ENCODE results near the gene INAFM1.

The INAFM1 gene

GRCh38 chr19:47267350-47267759 is 7.3 kb upstream of the INAFM1 start:
- TF ChIP-seq RAD21 (IDR thresholded peaks at IDR 0.05; ENCODE audit: low read depth) (no peak), CEBPB (IDR thresholded peaks at IDR 0.05) (no peak), FOXM1 (IDR thresholded peaks at IDR 0.05; ENCODE audit: borderline replicate concordance, low read depth) (no peak), EP300 (IDR thresholded peaks at IDR 0.05; ENCODE audit: borderline replicate concordance) (no peak), NFIC (IDR thresholded peaks at IDR 0.05) (no peak), REST (IDR thresholded peaks at IDR 0.05; ENCODE audit: low read depth) (no peak), TEAD4 (IDR thresholded peaks at IDR 0.05) (no peak), MAX (IDR thresholded peaks at IDR 0.05) (no peak), USF1 (IDR thresholded peaks at IDR 0.05) (no peak), EGR1 (IDR thresholded peaks at IDR 0.05) (no peak), TCF12 (IDR thresholded peaks at IDR 0.05; ENCODE audit: low read depth) (no peak), YY1 (IDR thresholded peaks at IDR 0.05; ENCODE audit: low read depth) (no peak), ZBTB7A (IDR thresholded peaks at IDR 0.05; ENCODE audit: low read depth) (no peak), CREB1 (IDR thresholded peaks at IDR 0.05; ENCODE audit: low read depth) (no peak)

GRCh38 chr19:47268028-47268427 is 6.7 kb upstream of the INAFM1 start:
- TF ChIP-seq RAD21 (IDR thresholded peaks at IDR 0.05; ENCODE audit: low read depth) (no peak), FOXM1 (IDR thresholded peaks at IDR 0.05; ENCODE audit: borderline replicate concordance, low read depth) (no peak), CREB1 (IDR thresholded peaks at IDR 0.05; ENCODE audit: low read depth) (no peak), MAX (IDR thresholded peaks at IDR 0.05) (no peak), CEBPB (IDR thresholded peaks at IDR 0.05) (no peak), EP300 (IDR thresholded peaks at IDR 0.05; ENCODE audit: borderline replicate concordance) (no peak), REST (IDR thresholded peaks at IDR 0.05; ENCODE audit: low read depth) (no peak), ZBTB7A (IDR thresholded peaks at IDR 0.05; ENCODE audit: low read depth) (no peak), USF1 (IDR thresholded peaks at IDR 0.05) (no peak)

GRCh38 chr19:47269596-47269995 is 5.1 kb upstream of the INAFM1 start:
- TF ChIP-seq EGR1 (IDR thresholded peaks at IDR 0.05) = no peak
- TF ChIP-seq TAF1 (IDR thresholded peaks at IDR 0.05; ENCODE audit: low read depth) = no peak
- TF ChIP-seq USF1 (IDR thresholded peaks at IDR 0.05) = no peak
- no peak for TF ChIP-seq TEAD4 (IDR thresholded peaks at IDR 0.05)
- no peak for TF ChIP-seq NFIC (IDR thresholded peaks at IDR 0.05)
- no peak for TF ChIP-seq CEBPB (IDR thresholded peaks at IDR 0.05)
- TF ChIP-seq FOXM1 (IDR thresholded peaks at IDR 0.05; ENCODE audit: borderline replicate concordance, low read depth) = no peak
- TF ChIP-seq REST (IDR thresholded peaks at IDR 0.05; ENCODE audit: low read depth) = no peak
- TF ChIP-seq RAD21 (IDR thresholded peaks at IDR 0.05; ENCODE audit: low read depth) = no peak
- no peak for TF ChIP-seq ZBTB7A (IDR thresholded peaks at IDR 0.05; ENCODE audit: low read depth)
- no peak for TF ChIP-seq MAX (IDR thresholded peaks at IDR 0.05)
- TF ChIP-seq YY1 (IDR thresholded peaks at IDR 0.05; ENCODE audit: low read depth) = no peak
- TF ChIP-seq CREB1 (IDR thresholded peaks at IDR 0.05; ENCODE audit: low read depth) = no peak
- no peak for TF ChIP-seq TCF12 (IDR thresholded peaks at IDR 0.05; ENCODE audit: low read depth)

GRCh38 chr19:47270408-47270807 is 4.3 kb upstream of the INAFM1 start:
- TF ChIP-seq CEBPB (IDR thresholded peaks at IDR 0.05) = no peak
- no peak for TF ChIP-seq TEAD4 (IDR thresholded peaks at IDR 0.05)

Data from Ishikawa (cell line).